BLaER1 (cell line): ENCODE data around the gene CNNM2.

Experiments used
- H3K27ac ChIP-seq: shearing (Covaris generic); formaldehyde crosslinking; 2 replicates; pipeline ENCODE4 v1.8.1; 2022
- H3K27me3 ChIP-seq: shearing (Covaris generic); formaldehyde crosslinking; 2 replicates; pipeline ENCODE4 v1.8.1; 2022
- H3K36me3 ChIP-seq: shearing (Covaris generic); formaldehyde crosslinking; 2 replicates; pipeline ENCODE4 v1.8.1; 2022
- H3K4me1 ChIP-seq: shearing (Covaris generic); formaldehyde crosslinking; 2 replicates; pipeline ENCODE4 v1.8.1; 2022
- H3K4me2 ChIP-seq: shearing (Covaris generic); formaldehyde crosslinking; 2 replicates; pipeline ENCODE4 v1.8.1; 2022
- H3K4me3 ChIP-seq: shearing (Covaris generic); formaldehyde crosslinking; 2 replicates; pipeline ENCODE4 v1.8.1; 2022
- H3K9ac ChIP-seq: shearing (Covaris generic); formaldehyde crosslinking; 2 replicates; pipeline ENCODE4 v1.8.1; 2022
- H3K9me3 ChIP-seq: shearing (Covaris generic); formaldehyde crosslinking; 2 replicates; pipeline ENCODE4 v1.8.1; 2022
- H4K20me1 ChIP-seq: shearing (Covaris generic); formaldehyde crosslinking; 2 replicates; pipeline ENCODE4 v1.8.1; 2022
- Cebpa-rat ChIP-seq: shearing (Covaris generic); IDR thresholded peaks from 2 replicates; pipeline ENCODE4 v1.8.1; 2022

Gene CNNM2

GRCh38 chr10:103067484-103067883, 149.4 kb downstream of the CNNM2 start:
- Histone ChIP-seq H3K4me2 (no peak overlapping the region), H3K27ac (no peak overlapping the region), H3K27me3 (no peaks in the 10 kb centered on the region), H4K20me1 (no peaks in the 10 kb centered on the region), H3K36me3 (peaks cover 7% of the 10 kb centered on the region; the same call in 1 of the 2 replicates), H3K9ac (no peak overlapping the region), H3K4me1 (peaks cover 55% of the 10 kb centered on the region), H3K9me3 (no peaks in the 10 kb centered on the region), H3K4me3 (no peak overlapping the region)
- no peak for TF ChIP-seq Cebpa-rat

GRCh38 chr10:103067956-103068355, 149.9 kb downstream of the CNNM2 start:
- Histone ChIP-seq H3K4me3 (no peak overlapping the region), H3K9ac (no peak overlapping the region), H4K20me1 (no peaks in the 10 kb centered on the region), H3K4me2 (no peak overlapping the region), H3K27ac (no peak overlapping the region), H3K36me3 (peaks cover 7% of the 10 kb centered on the region; the same call in 1 of the 2 replicates), H3K27me3 (no peaks in the 10 kb centered on the region), H3K9me3 (no peaks in the 10 kb centered on the region), H3K4me1 (peaks cover 55% of the 10 kb centered on the region)
- no peak for TF ChIP-seq Cebpa-rat

GRCh38 chr10:103069453-103070331, 151.6 kb downstream of the CNNM2 start:
- peak overlapping the region; percentile 81 for H3K4me2 ChIP-seq
- H3K36me3 ChIP-seq = peaks cover 7% of the 10 kb centered on the region; the same call in 1 of the 2 replicates
- no peaks in the 10 kb centered on the region for H4K20me1 ChIP-seq
- no peak for TF ChIP-seq Cebpa-rat
- H3K27ac ChIP-seq = peak overlapping the region; percentile 67
- peak overlapping the region; percentile 46; the same call in 1 of the 2 replicates for H3K9ac ChIP-seq
- H3K27me3 ChIP-seq = no peaks in the 10 kb centered on the region
- peaks cover 55% of the 10 kb centered on the region for H3K4me1 ChIP-seq
- no peaks in the 10 kb centered on the region for H3K9me3 ChIP-seq
- peak overlapping the region; percentile 13; the same call in 1 of the 2 replicates for H3K4me3 ChIP-seq

- H4K20me1 ChIP-seq = no peaks in the 10 kb centered on the region
- no peak for TF ChIP-seq Cebpa-rat
- peaks cover 21% of the 10 kb centered on the region; the same call in 1 of the 2 replicates for H3K36me3 ChIP-seq
- no peak overlapping the region for H3K9ac ChIP-seq
- no peak overlapping the region for H3K4me2 ChIP-seq
- no peaks in the 10 kb centered on the region for H3K9me3 ChIP-seq
- H3K4me3 ChIP-seq = no peak overlapping the region
- no peaks in the 10 kb centered on the region for H3K27me3 ChIP-seq
- no peak overlapping the region for H3K27ac ChIP-seq
- H3K4me1 ChIP-seq = peaks cover 39% of the 10 kb centered on the region
Measured at GRCh38 chr10:103072276-103072675, 154.2 kb downstream of the CNNM2 start.

- TF ChIP-seq Cebpa-rat = no peak
- Histone ChIP-seq H3K4me3 (no peak overlapping the region), H3K27me3 (no peaks in the 10 kb centered on the region), H3K4me1 (peaks cover 39% of the 10 kb centered on the region), H3K36me3 (peaks cover 27% of the 10 kb centered on the region; the same call in 1 of the 2 replicates), H3K9me3 (no peaks in the 10 kb centered on the region), H3K27ac (no peak overlapping the region), H3K4me2 (no peak overlapping the region), H3K9ac (no peak overlapping the region), H4K20me1 (no peaks in the 10 kb centered on the region)
Measured at GRCh38 chr10:103072891-103073290, 154.8 kb downstream of the CNNM2 start.

- H3K4me3 ChIP-seq = no peak overlapping the region
Measured at GRCh38 chr10:103077020-103077419, 158.9 kb downstream of the CNNM2 start.

GRCh38 chr10:103077491-103078308, 159.6 kb downstream of the CNNM2 start:
- H3K4me2 ChIP-seq = no peak overlapping the region
- H3K9me3 ChIP-seq = no peaks in the 10 kb centered on the region
- 0 out of 2 replicates have a peak, but pooled peaks cover 6% of the 10 kb centered on the region for H4K20me1 ChIP-seq
- H3K9ac ChIP-seq = no peak overlapping the region
- no peaks in the 10 kb centered on the region for H3K4me1 ChIP-seq
- no peak overlapping the region for H3K4me3 ChIP-seq
- TF ChIP-seq Cebpa-rat = no peak
- H3K36me3 ChIP-seq = peaks cover 26% of the 10 kb centered on the region; the same call in 1 of the 2 replicates
- H3K27me3 ChIP-seq = no peaks in the 10 kb centered on the region
- H3K27ac ChIP-seq = no peak overlapping the region

More at GRCh38 chr10:103077020-103077419, 158.9 kb downstream of the CNNM2 start:
- Histone ChIP-seq H3K36me3 (peaks cover 28% of the 10 kb centered on the region; the same call in 1 of the 2 replicates), H3K27ac (no peak overlapping the region), H3K27me3 (no peaks in the 10 kb centered on the region), H4K20me1 (0 out of 2 replicates have a peak, but pooled peaks cover 4% of the 10 kb centered on the region), H3K4me1 (peaks cover under 1% of the 10 kb centered on the region; the same call in 1 of the 2 replicates), H3K4me2 (no peak overlapping the region), H3K9ac (no peak overlapping the region), H3K9me3 (no peaks in the 10 kb centered on the region)
- TF ChIP-seq Cebpa-rat = no peak

GRCh38 chr10:103078309-103078615, 160.2 kb downstream of the CNNM2 start:
- Histone ChIP-seq H3K36me3 (peaks cover 30% of the 10 kb centered on the region), H3K27me3 (no peaks in the 10 kb centered on the region), H3K4me3 (no peak overlapping the region), H3K4me1 (no peaks in the 10 kb centered on the region), H4K20me1 (0 out of 2 replicates have a peak, but pooled peaks cover 9% of the 10 kb centered on the region), H3K27ac (no peak overlapping the region), H3K9ac (no peak overlapping the region), H3K9me3 (no peaks in the 10 kb centered on the region), H3K4me2 (no peak overlapping the region)
- no peak for TF ChIP-seq Cebpa-rat

- Histone ChIP-seq H3K36me3 (peaks cover 34% of the 10 kb centered on the region), H4K20me1 (0 out of 2 replicates have a peak, but pooled peaks cover 9% of the 10 kb centered on the region), H3K9ac (no peak overlapping the region), H3K27ac (no peak overlapping the region), H3K9me3 (no peaks in the 10 kb centered on the region), H3K4me3 (no peak overlapping the region), H3K27me3 (no peaks in the 10 kb centered on the region), H3K4me2 (no peak overlapping the region), H3K4me1 (no peaks in the 10 kb centered on the region)
- TF ChIP-seq Cebpa-rat = no peak
Measured at GRCh38 chr10:103078676-103079075, 160.6 kb downstream of the CNNM2 start.
